K562 (cell line): ENCODE data around the gene OR52A5. TPM values are rescaled to one million over a fixed set of nuclear protein-coding genes. Genes with fewer than 3 reads are reported as not detected.
A peak's percentile ranks its signal among the peaks of the same experiment; 100 is the strongest.

Experiments
- ATAC-seq: fragments of 200-7000 bp; cut with Tn5 transposase; 3 replicates; pipeline ENCODE4 v1.9.1; 2020; ENCODE audit warnings: moderate library complexity
- BruUV-seq: library from RNA; stranded (reverse); fragments of 400-500 nt; replicated peaks from 2 replicates; lab custom pipeline; 2021; lab: Mats Ljungman, UMichigan
- CTCF ChIA-PET: fragments of 300-600 bp; formaldehyde crosslinking; extraction: SDS; loops from one replicate; lab custom pipeline; 2021; ENCODE audit warnings: low intra/inter-chr PET ratio; lab: Yijun Ruan, JAX
- POLR2A ChIA-PET: fragments of 300-600, 350-650 bp; sonication (Branson Sonifier 250); formaldehyde crosslinking; extraction: SDS; loops from one replicate; lab custom pipeline; 2021; ENCODE audit warnings: antibody characterized with exemption, inconsistent platforms; lab: Yijun Ruan, JAX
- DNase-seq, 4 experiments: peaks; one replicate each; pipeline versions ENCODE4 v3.0.0 to v3.0.0-alpha.2; 2011 to 2018; ENCODE audit warnings: low spot score in 3 of 4, mixed read lengths in 3 of 4; ENCODE audit errors: extremely low read depth in 1 of 4
- FAIRE-seq: peaks from 2 replicates; lab custom pipeline; 2011; peaks lifted over from hg19 to GRCh38; lab: Jason Lieb, UNC
- H2AFZ ChIP-seq: 2 replicates; pipeline ENCODE4 v1.6.0; 2011; ENCODE audit warnings: low read depth, low read length, control low read depth, inconsistent platforms
- H3K27ac ChIP-seq: fragments of 200-600 bp; 3 replicates; pipeline ENCODE4 v1.8.0; 2011; ENCODE audit warnings: low read depth, mild to moderate bottlenecking, control low read depth, inconsistent platforms, low read length, moderate library complexity, mixed read lengths; ENCODE audit errors: extremely low read depth
- H3K27me3 ChIP-seq, 2 experiments: fragments of 300-600 bp in 1 of 2; 2 replicates in 1 of 2; 3 replicates in 1 of 2; pipeline versions ENCODE4 v1.6.0 to v1.8.0; 2011; ENCODE audit warnings: inconsistent platforms in 2 of 2, low read length in 2 of 2, mild to moderate bottlenecking in 1 of 2, mixed read lengths in 1 of 2, moderate library complexity in 1 of 2; ENCODE audit not compliant: control insufficient read depth in 2 of 2, insufficient read depth in 2 of 2
- H3K36me3 ChIP-seq: fragments of 300-600 bp; 3 replicates; pipeline ENCODE4 v1.8.0; 2011; ENCODE audit warnings: mild to moderate bottlenecking, low read length, inconsistent platforms; ENCODE audit not compliant: control insufficient read depth, insufficient read depth
- H3K4me1 ChIP-seq, 2 experiments: fragments of 200-600 bp in 1 of 2; replicated peaks in 1 of 2; 2 replicates in 1 of 2; 3 replicates in 1 of 2; pipeline versions ENCODE4 v1.5.1 to v1.8.0; 2011; ENCODE audit warnings: inconsistent platforms in 2 of 2, low read length in 2 of 2, mild to moderate bottlenecking in 1 of 2, mixed read lengths in 1 of 2, moderate library complexity in 1 of 2; ENCODE audit not compliant: control insufficient read depth in 2 of 2, insufficient read depth in 2 of 2
- H3K4me2 ChIP-seq: 2 replicates; pipeline ENCODE4 v1.6.1; 2011; ENCODE audit warnings: low read length, control low read depth, inconsistent platforms, mixed read lengths; ENCODE audit not compliant: insufficient read depth
- H3K4me3 ChIP-seq: fragments of 200-600 bp; sonication (generic), shearing (Covaris generic); 2 replicates; pipeline ENCODE4 v1.5.1; 2016; ENCODE audit warnings: control low read depth, inconsistent platforms
- H3K79me2 ChIP-seq: fragments of 200-600 bp; 3 replicates; pipeline ENCODE4 v1.8.0; 2011; ENCODE audit warnings: low read length, inconsistent platforms; ENCODE audit not compliant: control insufficient read depth, insufficient read depth
- H3K9ac ChIP-seq, 2 experiments: 2 replicates each; pipeline versions ENCODE4 v1.6.0 to v1.6.1; 2011; ENCODE audit warnings: low read depth in 2 of 2, low read length in 2 of 2, control low read depth in 1 of 2, inconsistent platforms in 1 of 2, mild to moderate bottlenecking in 1 of 2, mixed read lengths in 1 of 2; ENCODE audit not compliant: insufficient read depth in 1 of 2
- H3K9me1 ChIP-seq: one replicate; pipeline ENCODE4 v1.6.0; 2011; ENCODE audit warnings: inconsistent platforms, mild to moderate bottlenecking, low read length, moderate library complexity; ENCODE audit not compliant: control insufficient read depth, insufficient read depth
- H3K9me3 ChIP-seq: replicated peaks from 2 replicates; pipeline ENCODE4 v1.5.1; 2011; ENCODE audit warnings: low read depth, low read length, inconsistent platforms; ENCODE audit not compliant: control insufficient read depth, insufficient read depth
- H4K20me1 ChIP-seq: replicated peaks from 2 replicates; pipeline ENCODE4 v1.6.1; 2011; ENCODE audit warnings: low read length, inconsistent platforms, mixed read lengths; ENCODE audit not compliant: control insufficient read depth, insufficient read depth
- CSDE1 ChIP-seq, 2 experiments: fragments of 450-650 bp; IDR thresholded peaks; 2 replicates each; pipeline ENCODE4 v1.6.1; 2016; ENCODE audit warnings: mild to moderate bottlenecking in 1 of 2
- MEIS2 ChIP-seq: fragments of 450-650 bp; IDR thresholded peaks from 2 replicates; pipeline ENCODE4 v1.6.1; 2014; ENCODE audit warnings: mild to moderate bottlenecking; ENCODE audit not compliant: partially characterized antibody
- MYNN ChIP-seq, 2 experiments: sonication (generic); formaldehyde crosslinking in 1 of 2; IDR thresholded peaks; 2 replicates each; pipeline versions ENCODE4 v1.5.0 to v1.6.1; 2016 to 2020; ENCODE audit warnings: antibody characterized with exemption in 1 of 2, missing genetic modification reagents in 1 of 2
- PKNOX1 ChIP-seq: fragments of 450-650 bp; IDR thresholded peaks from 2 replicates; pipeline ENCODE4 v1.6.1; 2016
- SIRT6 ChIP-seq: IDR thresholded peaks from one replicate; pipeline ENCODE4 v1.6.1; 2012; ENCODE audit warnings: low read depth, mild to moderate bottlenecking, control low read depth, inconsistent platforms, low read length, moderate library complexity
- ZFP91 ChIP-seq: sonication (generic); formaldehyde crosslinking; IDR thresholded peaks from 2 replicates; pipeline ENCODE4 v1.8.0; 2022; ENCODE audit warnings: mild to moderate bottlenecking, missing genetic modification reagents
- ZNF354B ChIP-seq: fragments of 250-450 bp; sonication (Bioruptor Pico); IDR thresholded peaks from 2 replicates; pipeline ENCODE4 v1.4.0; 2020
- ZNF507 ChIP-seq: conservative IDR thresholded peaks from 2 replicates; pipeline ENCODE4 v1.6.1; 2017; ENCODE audit warnings: missing genetic modification characterization, missing compliant biosample characterization
- WGBS: fragments of 100-300 bp; shearing (Covaris generic); methylation state at CpG from one replicate; pipeline ENCODE4 v1.1.6; 2016; ENCODE audit warnings: low coverage, mixed read lengths; ENCODE audit not compliant: insufficient coverage; ENCODE audit errors: missing lambda C conversion rate; 5-methylcytosine and 5-hydroxymethylcytosine counted together
- in situ Hi-C: fragments of 300-500 bp; cut with MboI; formaldehyde crosslinking; loops from 4 replicates; pipeline ENCODE4 v1.15.0; 2018; ENCODE audit warnings: inconsistent platforms, mixed read lengths
- intact Hi-C: fragments of 100-400 bp; cut with micrococcal nuclease; formaldehyde crosslinking; loops from 2 replicates; pipeline ENCODE4 v1.14.2; 2022
- polyA plus RNA-seq, 8 experiments: library from polyadenylated mRNA; depleted of rRNA in 4 of 8; stranded (reverse) in 5 of 8; unstranded in 3 of 8; fragments of >200 nt; fragmentation: Nextera tagmentation in 2 of 8; fragmentation: Illumina TruSeq in 1 of 8; extraction: Ambion mirVana in 2 of 8; extraction: Trizol in 1 of 8; gene quantifications; 2 replicates each; pipeline versions ENCODE4 v1.2.1 to v1.2.3, GENCODE V29; 2011 to 2014; ENCODE audit warnings: inconsistent platforms in 1 of 8, missing spikeins in 1 of 8
- total RNA-seq, 7 experiments: library from RNA; depleted of rRNA in 6 of 7; stranded (reverse); fragments of >200 nt in 6 of 7; fragmentation: Illumina TruSeq in 2 of 7; extraction: Trizol in 2 of 7; gene quantifications; 2 replicates each; pipeline versions ENCODE4 v1.2.1 to v1.2.3, GENCODE V29; 2011 to 2021; ENCODE audit warnings: low replicate concordance in 1 of 7

OR52A5 gene
- total and polyA plus RNA-seq, 9 of the 15 experiments (the other 6 are each of a cell fraction or from before 2014, with no cell fraction given) = 0.04 to 1.1 (median 0.94) TPM; not detected in 6

- H3K9me3 ChIP-seq = peaks cover 4% of the 10 kb centered on the region; the same call in 1 of the 2 replicates
- no TSS peak for BruUV-seq
- H3K9me1 ChIP-seq = no peaks in the 10 kb centered on the region
- WGBS = 34% methylated on average over 4 of the region's 4 CpGs
- H3K36me3 ChIP-seq = no peaks in the 10 kb centered on the region
- H3K9ac ChIP-seq = no peak overlapping the region
- no peaks in the 10 kb centered on the region for H4K20me1 ChIP-seq
- TF ChIP-seq PKNOX1 = peak; percentile 13; the same call in 1 of the 2 replicates
- TF ChIP-seq CSDE1 (IDR thresholded peaks at IDR 0.05) = peak in 1 of 2 experiments; percentile 55; a peak in 1 of 4 replicates
- TF ChIP-seq SIRT6 = no peak
- TF ChIP-seq MYNN (IDR thresholded peaks at IDR 0.05) = peak; percentile 99
- TF ChIP-seq MYNN (CRISPR knock-in tag; IDR thresholded peaks at IDR 0.05) = no peak
- TF ChIP-seq MEIS2 = peak; percentile 60
- TF ChIP-seq ZFP91 (CRISPR knock-in tag) = 0 out of 2 replicates have a peak, but pooled peaks have one; percentile 15
- TF ChIP-seq ZNF507 (tag) = peak; percentile 46; the same call in 1 of the 2 replicates
- TF ChIP-seq ZNF354B (CRISPR knock-in tag) = no peak
- no peak for FAIRE-seq
- H3K27me3 ChIP-seq = no peaks in the 10 kb centered on the region
- peak overlapping the region; percentile 28; the same call in 1 of the 2 replicates for H2AFZ ChIP-seq
- ChIA-PET CTCF (interaction anchor here (0.7 to 2.1 kb wide), 3 partner anchors 166 to 428 kb away, joined by 3 to 16 read pairs (median 9); no protein-coding TSS in a partner anchor), POLR2A (interaction anchor here (0.7 to 1.5 kb wide), 3 partner anchors 143 to 748 kb away, joined by 3 to 5 read pairs (median 4); no protein-coding TSS in a partner anchor)
- intact Hi-C loops (loop anchor here (1.0 to 10.0 kb wide), 10 partner anchors 26 to 500 kb away; partner anchors contain the start of genes OR51M1 and TRIM6), in situ Hi-C loops (loop anchor here (5.0 kb wide), 3 partner anchors 82 to 257 kb away; partner anchors contain the start of gene OR51M1)
- no peaks in the 10 kb centered on the region for H3K79me2 ChIP-seq
- no peak overlapping the region for H3K4me3 ChIP-seq
- no peak for DNase-seq
- H3K27ac ChIP-seq = no peak overlapping the region
- ATAC-seq = no peak
- no peak overlapping the region for H3K4me2 ChIP-seq
- peaks cover 0 to 12% of the 10 kb centered on the region in 2 experiments; a peak in 3 of 5 replicates for H3K4me1 ChIP-seq
Measured at GRCh38 chr11:5124891-5125620, 13.1 kb downstream of the OR52A5 start.
